Panc1 (cell line): ENCODE data around the gene PPP1R9B. TPM values are rescaled to one million over a fixed set of nuclear protein-coding genes. Genes with fewer than 3 reads are reported as not detected.

Experiments used
- ATAC-seq: fragments of 200-7000 bp; cut with Tn5 transposase; 2 replicates; pipeline ENCODE4 v1.9.1; 2020; ENCODE audit warnings: mild to moderate bottlenecking, moderate library complexity
- BruUV-seq: library from RNA; stranded (reverse); fragments of 400-500 nt; replicated peaks from 2 replicates; lab custom pipeline; 2021; lab: Mats Ljungman, UMichigan
- CTCF ChIA-PET: fragments of 300-600 bp; sonication (Branson Sonifier 250); formaldehyde crosslinking; loops from one replicate; lab custom pipeline; 2022; ENCODE audit warnings: antibody characterized with exemption; lab: Charles Lee
- POLR2A ChIA-PET: fragments of 300-600 bp; sonication (Branson Sonifier 250); formaldehyde crosslinking; loops from one replicate; lab custom pipeline; 2022; ENCODE audit warnings: antibody characterized with exemption; lab: Charles Lee
- DNase-seq: peaks from one replicate; pipeline ENCODE4 v3.0.0-alpha.2; 2010; ENCODE audit warnings: low read depth, low spot score
- H3K27ac ChIP-seq: 2 replicates; pipeline ENCODE4 v1.5.1; 2011; ENCODE audit warnings: mild to moderate bottlenecking, low read length, inconsistent platforms
- H3K27me3 ChIP-seq: fragments of 200-500 bp; sonication (Bioruptor generic); 2 replicates; pipeline ENCODE4 v1.6.0; 2014; ENCODE audit warnings: low read length, inconsistent platforms; ENCODE audit not compliant: control insufficient read depth, insufficient read depth
- H3K36me3 ChIP-seq: fragments of 200-500 bp; sonication (Bioruptor generic); 2 replicates; pipeline ENCODE4 v1.5.1; 2014; ENCODE audit warnings: inconsistent platforms, mild to moderate bottlenecking, low read length, moderate library complexity; ENCODE audit not compliant: control insufficient read depth, insufficient read depth
- H3K4me1 ChIP-seq: 2 replicates; pipeline ENCODE4 v1.5.1; 2011; ENCODE audit warnings: inconsistent platforms, mild to moderate bottlenecking, low read length, moderate library complexity; ENCODE audit not compliant: control insufficient read depth, insufficient read depth
- H3K4me3 ChIP-seq, 2 experiments: 2 replicates each; pipeline ENCODE4 v1.5.1; 2011 to 2012; ENCODE audit warnings: low read depth in 2 of 2, low read length in 2 of 2, mild to moderate bottlenecking in 2 of 2, inconsistent platforms in 1 of 2, moderate library complexity in 1 of 2
- H3K9me3 ChIP-seq: fragments of 200-500 bp; sonication (Bioruptor generic); 2 replicates; pipeline ENCODE4 v1.5.1; 2014; ENCODE audit warnings: low read depth, mild to moderate bottlenecking, inconsistent platforms, low read length, moderate library complexity; ENCODE audit not compliant: control insufficient read depth, insufficient read depth
- POLR2AphosphoS5 ChIP-seq: IDR thresholded peaks from 2 replicates; pipeline ENCODE4 v1.6.1; 2012; ENCODE audit warnings: mild to moderate bottlenecking, low read depth, low read length, moderate library complexity
- REST ChIP-seq, 2 experiments: IDR thresholded peaks; 2 replicates each; pipeline ENCODE4 v1.6.1; 2011 to 2012; ENCODE audit warnings: low read depth in 2 of 2, control low read depth in 1 of 2, low read length in 1 of 2, mild to moderate bottlenecking in 1 of 2, moderate library complexity in 1 of 2; ENCODE audit not compliant: insufficient read depth in 1 of 2
- SIN3A ChIP-seq: IDR thresholded peaks from 2 replicates; pipeline ENCODE4 v1.6.1; 2012; ENCODE audit warnings: low read depth, mild to moderate bottlenecking, low read length, moderate library complexity, borderline replicate concordance; ENCODE audit not compliant: insufficient read depth
- TCF7L2 ChIP-seq: IDR thresholded peaks from 2 replicates; pipeline ENCODE4 v1.6.1; 2011; ENCODE audit warnings: mild to moderate bottlenecking, low read depth, low read length, inconsistent platforms
- in situ Hi-C: cut with HindIII; loops from 2 replicates; pipeline ENCODE4 v1.10.0; 2016; ENCODE audit warnings: low sequenced_read_pairs, low pct_unique_long_range_greater_than_20kb
- intact Hi-C: fragments of 100-400 bp; cut with micrococcal nuclease; formaldehyde crosslinking; loops from one replicate; pipeline ENCODE4 v1.10.0; 2022; ENCODE audit not compliant: unreplicated experiment
- total RNA-seq: library from RNA; stranded (reverse); gene quantifications from one replicate; pipeline ENCODE4 v1.2.1, GENCODE V29; 2021; ENCODE audit not compliant: unreplicated experiment
- TF ChIP-seq, protein P1 (sequence below): fragments of 450-650 bp; IDR thresholded peaks from 2 replicates; pipeline ENCODE4 v1.5.1; 2017; ENCODE audit warnings: mild to moderate bottlenecking

Gene PPP1R9B
- total RNA-seq, 1 experiment from 2014 or later, result 114 TPM

GRCh38 chr17:50194934-50195865 lies 44.7 kb upstream of the PPP1R9B start:
- Histone ChIP-seq H3K27ac (no peak overlapping the region), H3K9me3 (no peaks in the 10 kb centered on the region), H3K27me3 (no peaks in the 10 kb centered on the region), H3K4me1 (peaks cover 3% of the 10 kb centered on the region; the same call in 1 of the 2 replicates), H3K4me3 (no peak overlapping the region), H3K36me3 (no peaks in the 10 kb centered on the region)
- in situ Hi-C loops, result no loop called here
- no peak for ATAC-seq
- no TSS peak for BruUV-seq
- intact Hi-C loops, result no loop called here
- TF ChIP-seq, protein P1, sequence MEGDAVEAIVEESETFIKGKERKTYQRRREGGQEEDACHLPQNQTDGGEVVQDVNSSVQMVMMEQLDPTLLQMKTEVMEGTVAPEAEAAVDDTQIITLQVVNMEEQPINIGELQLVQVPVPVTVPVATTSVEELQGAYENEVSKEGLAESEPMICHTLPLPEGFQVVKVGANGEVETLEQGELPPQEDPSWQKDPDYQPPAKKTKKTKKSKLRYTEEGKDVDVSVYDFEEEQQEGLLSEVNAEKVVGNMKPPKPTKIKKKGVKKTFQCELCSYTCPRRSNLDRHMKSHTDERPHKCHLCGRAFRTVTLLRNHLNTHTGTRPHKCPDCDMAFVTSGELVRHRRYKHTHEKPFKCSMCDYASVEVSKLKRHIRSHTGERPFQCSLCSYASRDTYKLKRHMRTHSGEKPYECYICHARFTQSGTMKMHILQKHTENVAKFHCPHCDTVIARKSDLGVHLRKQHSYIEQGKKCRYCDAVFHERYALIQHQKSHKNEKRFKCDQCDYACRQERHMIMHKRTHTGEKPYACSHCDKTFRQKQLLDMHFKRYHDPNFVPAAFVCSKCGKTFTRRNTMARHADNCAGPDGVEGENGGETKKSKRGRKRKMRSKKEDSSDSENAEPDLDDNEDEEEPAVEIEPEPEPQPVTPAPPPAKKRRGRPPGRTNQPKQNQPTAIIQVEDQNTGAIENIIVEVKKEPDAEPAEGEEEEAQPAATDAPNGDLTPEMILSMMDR, result no peak
- TF ChIP-seq POLR2AphosphoS5, result no peak
- no peak for TF ChIP-seq REST (IDR thresholded peaks at IDR 0.05; ENCODE audit: insufficient read depth in 1 of 2, low read depth in 2 of 2, low read length in 1 of 2)
- TF ChIP-seq SIN3A, result no peak
- no peak for TF ChIP-seq TCF7L2
- no peak for DNase-seq
- ChIA-PET CTCF (interaction anchor here (0.5 to 2.8 kb wide), 3 partner anchors 16 to 392 kb away, joined by 3 to 16 read pairs (median 5); no protein-coding TSS in a partner anchor), POLR2A (no interaction called here)

- no TSS peak for BruUV-seq
- no peak for ATAC-seq
- DNase-seq, result no peak
- no peaks in the 10 kb centered on the region for H3K9me3 ChIP-seq
- no peak overlapping the region for H3K27ac ChIP-seq
- H3K27me3 ChIP-seq, result no peaks in the 10 kb centered on the region
- POLR2A ChIA-PET, result no interaction called here
- CTCF ChIA-PET, result interaction anchor here (0.6 to 2.8 kb wide), 2 partner anchors 25 to 32 kb away, joined by 4 to 16 read pairs; no protein-coding TSS in a partner anchor
- in situ Hi-C loops (no loop called here), intact Hi-C loops (no loop called here)
- no peak overlapping the region for H3K4me3 ChIP-seq
- H3K36me3 ChIP-seq, result no peaks in the 10 kb centered on the region
- TF ChIP-seq POLR2AphosphoS5, result no peak
- TF ChIP-seq TCF7L2, result no peak
- TF ChIP-seq REST (IDR thresholded peaks at IDR 0.05; ENCODE audit: insufficient read depth in 1 of 2, low read depth in 2 of 2, low read length in 1 of 2), result no peak
- TF ChIP-seq SIN3A, result no peak
- TF ChIP-seq, protein P1, result no peak
- H3K4me1 ChIP-seq, result no peaks in the 10 kb centered on the region; the same call in 1 of the 2 replicates
Measured at GRCh38 chr17:50194140-50194933, 43.9 kb upstream of the PPP1R9B start.
